ENCODE results near the gene RHEBL1. TPM values are rescaled to one million over a fixed set of nuclear protein-coding genes. Genes with fewer than 3 reads are reported as not detected.

RHEBL1 gene
- total and polyA plus RNA-seq, 8 donors, result 0.71 to 3.6 (median 2.2) TPM

DNA sequence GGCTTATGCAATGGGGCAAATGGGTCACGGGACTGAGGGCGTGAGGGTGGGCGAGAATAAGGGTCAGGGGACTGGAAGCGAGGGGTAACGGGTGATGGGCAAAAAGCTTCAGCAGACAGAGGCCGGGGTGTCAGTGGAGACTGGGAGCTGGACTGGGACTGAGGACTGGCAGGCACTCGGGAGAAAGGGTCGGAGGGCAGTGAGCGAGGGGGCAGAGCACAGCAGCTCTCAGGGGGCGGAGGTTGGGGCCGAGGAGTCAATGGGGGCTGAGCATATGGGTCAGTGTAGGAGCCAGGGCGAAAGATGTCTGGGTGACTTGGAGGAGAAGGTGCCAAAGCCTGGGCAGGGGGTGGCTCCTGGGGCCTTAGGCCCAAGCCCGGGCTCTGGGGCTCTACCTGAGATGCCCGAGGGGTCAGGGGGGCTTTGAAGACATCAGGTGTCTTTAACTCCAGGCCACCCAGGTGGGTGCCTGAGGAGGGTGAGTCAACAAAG lies 29.4 kb downstream of the RHEBL1 start:
- no peaks in the 10 kb centered on the region for H3K9me3 ChIP-seq
- TF ChIP-seq, protein P1, sequence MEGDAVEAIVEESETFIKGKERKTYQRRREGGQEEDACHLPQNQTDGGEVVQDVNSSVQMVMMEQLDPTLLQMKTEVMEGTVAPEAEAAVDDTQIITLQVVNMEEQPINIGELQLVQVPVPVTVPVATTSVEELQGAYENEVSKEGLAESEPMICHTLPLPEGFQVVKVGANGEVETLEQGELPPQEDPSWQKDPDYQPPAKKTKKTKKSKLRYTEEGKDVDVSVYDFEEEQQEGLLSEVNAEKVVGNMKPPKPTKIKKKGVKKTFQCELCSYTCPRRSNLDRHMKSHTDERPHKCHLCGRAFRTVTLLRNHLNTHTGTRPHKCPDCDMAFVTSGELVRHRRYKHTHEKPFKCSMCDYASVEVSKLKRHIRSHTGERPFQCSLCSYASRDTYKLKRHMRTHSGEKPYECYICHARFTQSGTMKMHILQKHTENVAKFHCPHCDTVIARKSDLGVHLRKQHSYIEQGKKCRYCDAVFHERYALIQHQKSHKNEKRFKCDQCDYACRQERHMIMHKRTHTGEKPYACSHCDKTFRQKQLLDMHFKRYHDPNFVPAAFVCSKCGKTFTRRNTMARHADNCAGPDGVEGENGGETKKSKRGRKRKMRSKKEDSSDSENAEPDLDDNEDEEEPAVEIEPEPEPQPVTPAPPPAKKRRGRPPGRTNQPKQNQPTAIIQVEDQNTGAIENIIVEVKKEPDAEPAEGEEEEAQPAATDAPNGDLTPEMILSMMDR (IDR thresholded peaks at IDR 0.05), result no peak
- no peak overlapping the region for H3K27ac ChIP-seq
- intact Hi-C loops (cut with DNase I), result no loop called here
- no peaks in the 10 kb centered on the region for H3K27me3 ChIP-seq
- DNase-seq (peak in 1 of 4 donors; percentile 47), ATAC-seq (no peak)
- peaks cover 6 to 100% of the 10 kb centered on the region in 2 donors for H3K36me3 ChIP-seq
- no peaks in the 10 kb centered on the region for H3K4me1 ChIP-seq
- no peak overlapping the region for H3K4me3 ChIP-seq

DNA sequence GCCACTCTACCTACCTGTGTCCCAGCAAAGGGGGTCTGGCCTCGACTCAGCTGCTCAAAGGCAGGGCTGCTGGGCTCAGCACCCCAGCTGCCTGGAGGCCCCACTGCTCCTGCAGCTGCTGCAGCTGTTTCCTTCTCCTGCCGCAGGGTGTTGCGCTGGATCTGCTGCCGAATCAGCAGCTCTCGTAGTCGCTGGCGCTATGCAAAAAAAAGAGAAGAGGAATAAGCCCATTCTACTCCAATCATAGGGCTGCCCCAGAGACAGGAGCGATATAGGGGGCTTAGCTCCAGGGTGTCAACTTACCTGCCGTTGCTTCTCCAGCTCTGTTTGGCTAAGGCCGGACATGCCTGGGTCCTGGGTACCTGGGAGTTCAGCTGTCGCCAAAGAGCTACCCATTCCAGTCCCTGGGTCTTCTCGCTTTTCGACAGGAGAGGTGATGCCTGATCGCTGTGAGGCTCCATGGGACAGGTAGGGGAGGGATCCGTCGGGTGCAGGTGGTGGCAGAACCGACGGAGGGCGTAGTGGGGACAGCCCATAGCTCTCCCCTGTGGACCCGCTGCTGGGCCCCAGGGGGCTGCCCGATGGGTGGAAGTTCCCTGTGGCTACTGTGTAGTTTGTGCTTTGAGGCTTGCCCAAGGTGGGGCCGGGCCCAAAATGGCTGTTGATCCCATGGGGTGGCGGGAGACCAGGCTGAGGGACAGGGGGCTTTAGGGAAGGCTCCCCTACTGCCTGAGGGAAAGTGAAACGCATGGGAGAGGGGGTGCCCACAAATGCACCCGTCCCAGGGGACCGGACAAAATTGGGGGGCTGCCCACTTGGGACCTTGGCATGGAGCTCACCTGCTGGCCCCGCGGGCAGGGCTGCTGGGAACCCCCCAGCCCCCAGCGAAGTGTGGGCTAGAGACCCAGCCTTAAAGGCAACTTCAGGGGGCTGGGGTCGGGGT lies 30.1 kb downstream of the RHEBL1 start:
- Histone ChIP-seq H3K36me3 (peaks cover 6 to 100% of the 10 kb centered on the region in 2 donors), H3K4me1 (no peaks in the 10 kb centered on the region), H3K27ac (no peak overlapping the region), H3K4me3 (no peak overlapping the region), H3K27me3 (no peaks in the 10 kb centered on the region), H3K9me3 (no peaks in the 10 kb centered on the region)
- DNase-seq (peak in 1 of 4 donors; percentile 68), ATAC-seq (no peak)
- intact Hi-C loops (cut with DNase I), result no loop called here
- TF ChIP-seq, protein P1 (IDR thresholded peaks at IDR 0.05), result no peak

DNA sequence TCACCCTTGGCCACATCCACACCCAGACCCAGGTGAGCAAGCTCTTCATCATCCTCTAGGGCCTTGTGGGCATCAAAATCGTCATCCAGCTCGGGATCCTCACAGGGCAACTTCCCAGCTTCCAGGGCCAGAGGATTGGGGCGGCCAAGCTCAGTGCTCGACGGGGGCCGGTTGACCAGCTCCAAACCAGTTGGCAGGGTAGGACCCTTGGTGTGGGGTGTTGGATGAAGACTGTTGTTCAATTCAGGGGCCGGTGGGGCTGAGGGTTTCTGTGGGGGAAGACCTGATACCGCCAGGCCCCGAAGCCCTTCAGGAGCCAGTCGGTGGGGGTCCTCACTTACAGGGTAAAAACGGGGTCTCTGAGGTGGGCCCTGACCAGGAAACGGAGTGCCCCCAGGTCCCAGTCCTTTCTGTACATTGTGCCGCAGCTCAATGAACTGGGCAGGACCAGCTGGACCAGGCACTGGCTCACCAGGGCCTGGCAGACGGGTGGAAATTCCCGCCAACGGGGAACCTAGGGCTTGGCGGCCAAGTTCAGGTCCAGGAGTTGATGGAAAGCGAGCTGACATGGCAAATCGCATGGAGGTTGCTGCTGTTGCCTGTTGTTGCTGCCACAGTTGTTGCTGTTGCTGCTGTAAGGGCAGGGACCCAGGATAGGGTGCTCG lies 31.4 kb downstream of the RHEBL1 start:
- H3K27ac ChIP-seq, result no peak overlapping the region
- no peak overlapping the region for H3K4me3 ChIP-seq
- intact Hi-C loops (cut with DNase I), result no loop called here
- H3K27me3 ChIP-seq, result no peaks in the 10 kb centered on the region
- peaks cover 4 to 100% of the 10 kb centered on the region in 2 donors for H3K36me3 ChIP-seq
- no peaks in the 10 kb centered on the region for H3K9me3 ChIP-seq
- TF ChIP-seq, protein P1 (IDR thresholded peaks at IDR 0.05), result no peak
- H3K4me1 ChIP-seq, result no peaks in the 10 kb centered on the region
- ATAC-seq (no peak), DNase-seq (peak in 1 of 4 donors; percentile 53)

DNA sequence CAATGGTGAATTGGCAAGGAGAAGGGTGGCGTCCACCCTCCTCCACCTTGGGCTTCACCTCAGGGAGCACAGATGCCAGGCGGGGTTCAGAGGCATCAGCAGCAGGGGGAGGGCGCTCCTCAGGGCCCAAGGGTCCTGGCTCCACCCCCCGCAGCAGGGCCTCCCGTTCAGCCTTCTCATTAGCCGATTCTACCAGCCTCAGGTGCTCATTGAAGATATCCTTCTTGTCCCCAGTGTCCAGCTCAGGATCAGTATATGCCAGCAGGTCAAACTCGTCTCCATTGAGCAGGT lies 31.9 kb downstream of the RHEBL1 start:
- H3K36me3 ChIP-seq, result peaks cover 0 to 100% of the 10 kb centered on the region in 2 donors
- no peak for ATAC-seq
- DNase-seq, result peak in 1 of 4 donors; percentile 41
- no peak overlapping the region for H3K4me3 ChIP-seq
- H3K4me1 ChIP-seq, result no peaks in the 10 kb centered on the region
- H3K27ac ChIP-seq, result no peak overlapping the region
- intact Hi-C loops (cut with DNase I), result no loop called here
- H3K27me3 ChIP-seq, result no peaks in the 10 kb centered on the region
- no peaks in the 10 kb centered on the region for H3K9me3 ChIP-seq
- TF ChIP-seq, protein P1 (IDR thresholded peaks at IDR 0.05), result no peak
